Liver (tissue), 9 donors: ENCODE measurements around the gene SLC12A6. TPM values are rescaled to one million over a fixed set of nuclear protein-coding genes. Genes with fewer than 3 reads are reported as not detected.
"Not testable (repeated sequence)": the region's sequence is repeated elsewhere in the genome, so short reads cannot be mapped to it uniquely, and the experiment has no call there.

Experiments
- DNase-seq: peaks from one replicate; pipeline ENCODE4 v3.0.0-alpha.2; 2017; ENCODE audit warnings: low spot score
- H3K27ac ChIP-seq, 2 donors: one replicate each; pipeline ENCODE4 v1.7.0; 2013; ENCODE audit warnings: inconsistent platforms in 2 of 2, low read length in 2 of 2, control low read depth in 1 of 2, low read depth in 1 of 2, mild to moderate bottlenecking in 1 of 2
- H3K27me3 ChIP-seq, 4 donors: one replicate each; pipeline versions ENCODE4 v1.6.1 to v1.7.0; 2013; ENCODE audit warnings: low read length in 3 of 4, inconsistent platforms in 1 of 4, mild to moderate bottlenecking in 1 of 4, moderate library complexity in 1 of 4; ENCODE audit not compliant: control insufficient read depth in 4 of 4, insufficient read depth in 4 of 4
- H3K36me3 ChIP-seq, 4 donors: one replicate each; pipeline versions ENCODE4 v1.6.1 to v1.7.0; 2013; ENCODE audit warnings: low read length in 3 of 4, mild to moderate bottlenecking in 3 of 4, low read depth in 1 of 4, moderate library complexity in 1 of 4; ENCODE audit not compliant: control insufficient read depth in 4 of 4, insufficient read depth in 3 of 4
- H3K4me1 ChIP-seq, 4 donors: one replicate each; pipeline versions ENCODE4 v1.6.1 to v1.7.0; 2013; ENCODE audit warnings: low read length in 3 of 4, mild to moderate bottlenecking in 3 of 4, moderate library complexity in 1 of 4; ENCODE audit not compliant: control insufficient read depth in 4 of 4, insufficient read depth in 4 of 4
- H3K4me3 ChIP-seq, 3 donors: one replicate each; pipeline versions ENCODE4 v1.6.1 to v1.7.0; 2013; ENCODE audit warnings: low read length in 3 of 3, control low read depth in 1 of 3, low read depth in 1 of 3, mild to moderate bottlenecking in 1 of 3
- H3K9ac ChIP-seq, 2 donors: one replicate each; pipeline ENCODE4 v1.7.0; 2013; ENCODE audit warnings: low read length in 2 of 2, mild to moderate bottlenecking in 2 of 2, moderate library complexity in 2 of 2, control low read depth in 1 of 2, low read depth in 1 of 2
- H3K9me3 ChIP-seq, 4 donors: one replicate each; pipeline versions ENCODE4 v1.6.1 to v1.7.0; 2013; ENCODE audit warnings: low read length in 3 of 4; ENCODE audit not compliant: control insufficient read depth in 4 of 4
- FOXA1 ChIP-seq: IDR thresholded peaks from 2 replicates; pipeline ENCODE4 v1.6.1; 2016; ENCODE audit warnings: antibody characterized with exemption
- FOXA2 ChIP-seq: IDR thresholded peaks from 2 replicates; pipeline ENCODE4 v1.6.1; 2016; ENCODE audit warnings: antibody characterized with exemption
- GABPA ChIP-seq, 2 donors: IDR thresholded peaks in 1 of 2; conservative IDR thresholded peaks in 1 of 2; 2 replicates each; pipeline ENCODE4 v1.6.1; 2016; ENCODE audit warnings: antibody characterized with exemption in 2 of 2, mild to moderate bottlenecking in 1 of 2, moderate library complexity in 1 of 2
- HNF4A ChIP-seq, 2 donors: conservative IDR thresholded peaks; 2 replicates each; pipeline ENCODE4 v1.6.1; 2016; ENCODE audit warnings: antibody characterized with exemption in 2 of 2, mild to moderate bottlenecking in 2 of 2
- HNF4G ChIP-seq: IDR thresholded peaks from 2 replicates; pipeline ENCODE4 v1.6.1; 2016; ENCODE audit warnings: antibody characterized with exemption
- JUND ChIP-seq, 2 donors: IDR thresholded peaks; 2 replicates each; pipeline ENCODE4 v1.6.1; 2016; ENCODE audit warnings: antibody characterized with exemption in 2 of 2
- NR2F2 ChIP-seq: IDR thresholded peaks from 2 replicates; pipeline ENCODE4 v1.6.1; 2016; ENCODE audit warnings: antibody characterized with exemption
- RAD21 ChIP-seq, 2 donors: IDR thresholded peaks; 2 replicates each; pipeline ENCODE4 v1.6.1; 2016; ENCODE audit warnings: antibody characterized with exemption in 2 of 2, mild to moderate bottlenecking in 2 of 2
- SP1 ChIP-seq: IDR thresholded peaks from 2 replicates; pipeline ENCODE4 v1.6.1; 2018; ENCODE audit warnings: antibody characterized with exemption, mild to moderate bottlenecking
- YY1 ChIP-seq: IDR thresholded peaks from 2 replicates; pipeline ENCODE4 v1.6.1; 2016; ENCODE audit warnings: antibody characterized with exemption, mild to moderate bottlenecking
- WGBS: extraction: QIAGEN DNeasy Blood & Tissue Kit; methylation state at CpG from one replicate; pipeline ENCODE4 v1.1.7; 2013; 5-methylcytosine and 5-hydroxymethylcytosine counted together
- polyA plus RNA-seq, 2 donors: library from polyadenylated mRNA; stranded (reverse) in 1 of 2; unstranded in 1 of 2; fragments of 200-250 nt in 1 of 2; fragments of >200 nt in 1 of 2; fragmentation: Nextera tagmentation in 1 of 2; extraction: Ambion mirVana in 1 of 2; gene quantifications; one replicate each; pipeline versions ENCODE4 v1.2.1 to v1.2.3, GENCODE V29; 2013 to 2015
- total RNA-seq, 2 donors: library from RNA; depleted of rRNA; stranded (reverse); fragments of >200 nt; gene quantifications; one replicate each; pipeline ENCODE4 v1.2.3, GENCODE V29; 2014
- TF ChIP-seq, protein P1 (sequence below): IDR thresholded peaks from 2 replicates; pipeline ENCODE4 v1.6.1; 2016; ENCODE audit warnings: antibody characterized with exemption
- TF ChIP-seq, protein P2 (sequence below): fragments of 150-350 bp; IDR thresholded peaks from 2 replicates; pipeline ENCODE4 v1.5.1; 2017; ENCODE audit warnings: improper control_type of control experiment, low read depth, low read length; ENCODE audit not compliant: missing input control
- TF ChIP-seq, protein P3 (sequence below): IDR thresholded peaks from 2 replicates; pipeline ENCODE4 v1.6.1; 2016; ENCODE audit warnings: antibody characterized with exemption
- TF ChIP-seq, protein P4 (sequence below): IDR thresholded peaks from 2 replicates; pipeline ENCODE4 v1.6.1; 2016; ENCODE audit warnings: antibody characterized with exemption, mild to moderate bottlenecking
- donor health status: healthy.
- donor health status: healthy.
- donor health status: healthy.
- donor health status: healthy.
- donor health status: healthy.

Gene SLC12A6
- total and polyA plus RNA-seq, 4 donors = 1.9 to 17.8 (median 7.1) TPM

DNA sequence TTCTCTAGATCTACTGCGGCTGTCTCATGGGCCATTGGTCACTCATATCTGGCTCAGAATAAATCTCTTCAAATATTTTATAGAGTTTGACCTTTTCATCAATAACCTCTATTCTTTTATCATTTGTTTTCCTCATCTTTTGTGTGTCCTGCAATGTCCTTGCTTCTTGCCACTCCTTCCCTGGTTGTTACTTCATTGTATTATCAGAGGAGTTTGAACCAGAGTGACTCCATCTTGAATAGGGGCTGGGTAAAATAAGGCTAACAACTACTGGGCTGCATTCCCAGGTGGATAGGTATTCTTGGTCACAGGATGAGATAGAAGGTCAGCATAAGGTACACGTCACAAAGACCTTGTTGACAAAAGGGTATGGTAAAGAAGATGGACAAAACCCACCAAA lies 39.3 kb upstream of the SLC12A6 start:
- WGBS = 96% methylated on average over 2 of the region's 2 CpGs
- Histone ChIP-seq H3K4me3 (no peak overlapping the region), H3K36me3 (no peaks in the 10 kb centered on the region), H3K27ac (no peak overlapping the region), H3K27me3 (no peaks in the 10 kb centered on the region), H3K9me3 (no peaks in the 10 kb centered on the region), H3K9ac (no peak overlapping the region), H3K4me1 (no peaks in the 10 kb centered on the region)
- DNase-seq = no peak
- TF ChIP-seq HNF4A (conservative IDR thresholded peaks at IDR 0.05) (no peak), FOXA2 (no peak), NR2F2 (no peak), FOXA1 (no peak)
- TF ChIP-seq, protein P1, sequence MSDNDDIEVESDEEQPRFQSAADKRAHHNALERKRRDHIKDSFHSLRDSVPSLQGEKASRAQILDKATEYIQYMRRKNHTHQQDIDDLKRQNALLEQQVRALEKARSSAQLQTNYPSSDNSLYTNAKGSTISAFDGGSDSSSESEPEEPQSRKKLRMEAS = no peak

DNA sequence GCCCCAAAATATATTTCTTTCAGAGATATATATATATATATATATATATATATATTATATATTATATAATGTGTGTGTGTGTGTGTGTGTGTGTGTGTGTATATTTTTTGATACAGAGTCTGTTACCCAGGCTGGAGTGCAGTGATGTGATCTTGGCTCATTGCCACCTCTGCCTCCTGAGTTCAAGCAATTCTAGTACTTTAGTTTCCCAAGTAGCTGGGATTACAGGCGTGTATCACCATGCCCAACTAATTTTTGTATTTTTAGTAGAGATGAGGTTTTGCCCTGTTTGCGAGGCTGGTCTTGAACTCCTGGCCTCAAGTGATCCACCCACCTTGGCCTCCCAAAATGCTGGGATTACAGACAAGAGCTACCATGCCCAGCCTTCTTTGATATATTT lies 38.0 kb upstream of the SLC12A6 start:
- H3K9ac ChIP-seq, H3K4me1 ChIP-seq, H3K4me3 ChIP-seq, H3K27ac ChIP-seq, DNase-seq, H3K9me3 ChIP-seq, H3K36me3 ChIP-seq, H3K27me3 ChIP-seq: not testable (repeated sequence)
- WGBS = 96% methylated on average over 2 of the region's 2 CpGs

DNA sequence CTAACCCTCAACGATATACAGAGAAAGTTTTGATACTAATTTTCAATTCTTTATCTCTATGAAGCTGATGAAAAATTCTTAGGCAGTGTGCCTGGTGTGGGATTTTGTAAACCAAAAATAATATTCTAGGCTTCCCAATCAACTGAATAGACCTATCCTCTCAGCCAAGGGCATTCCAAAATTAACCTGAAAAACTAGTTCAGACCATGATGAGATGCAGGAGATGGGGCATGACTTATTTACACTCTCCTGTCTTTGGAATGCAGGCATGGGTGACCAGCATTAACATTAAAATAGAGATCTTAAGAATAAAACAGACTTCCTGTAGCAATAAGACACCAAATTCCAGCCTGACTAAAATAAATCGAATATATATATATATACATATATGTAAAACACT lies 37.2 kb upstream of the SLC12A6 start:
- Histone ChIP-seq H3K9me3 (no peaks in the 10 kb centered on the region), H3K27me3 (no peaks in the 10 kb centered on the region), H3K4me1 (no peaks in the 10 kb centered on the region), H3K27ac (no peak overlapping the region), H3K4me3 (no peak overlapping the region), H3K36me3 (no peaks in the 10 kb centered on the region), H3K9ac (no peak overlapping the region)
- no peak for DNase-seq
- TF ChIP-seq, protein P2, sequence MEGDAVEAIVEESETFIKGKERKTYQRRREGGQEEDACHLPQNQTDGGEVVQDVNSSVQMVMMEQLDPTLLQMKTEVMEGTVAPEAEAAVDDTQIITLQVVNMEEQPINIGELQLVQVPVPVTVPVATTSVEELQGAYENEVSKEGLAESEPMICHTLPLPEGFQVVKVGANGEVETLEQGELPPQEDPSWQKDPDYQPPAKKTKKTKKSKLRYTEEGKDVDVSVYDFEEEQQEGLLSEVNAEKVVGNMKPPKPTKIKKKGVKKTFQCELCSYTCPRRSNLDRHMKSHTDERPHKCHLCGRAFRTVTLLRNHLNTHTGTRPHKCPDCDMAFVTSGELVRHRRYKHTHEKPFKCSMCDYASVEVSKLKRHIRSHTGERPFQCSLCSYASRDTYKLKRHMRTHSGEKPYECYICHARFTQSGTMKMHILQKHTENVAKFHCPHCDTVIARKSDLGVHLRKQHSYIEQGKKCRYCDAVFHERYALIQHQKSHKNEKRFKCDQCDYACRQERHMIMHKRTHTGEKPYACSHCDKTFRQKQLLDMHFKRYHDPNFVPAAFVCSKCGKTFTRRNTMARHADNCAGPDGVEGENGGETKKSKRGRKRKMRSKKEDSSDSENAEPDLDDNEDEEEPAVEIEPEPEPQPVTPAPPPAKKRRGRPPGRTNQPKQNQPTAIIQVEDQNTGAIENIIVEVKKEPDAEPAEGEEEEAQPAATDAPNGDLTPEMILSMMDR = no peak
- 93% methylated on average over 2 of the region's 2 CpGs for WGBS

DNA sequence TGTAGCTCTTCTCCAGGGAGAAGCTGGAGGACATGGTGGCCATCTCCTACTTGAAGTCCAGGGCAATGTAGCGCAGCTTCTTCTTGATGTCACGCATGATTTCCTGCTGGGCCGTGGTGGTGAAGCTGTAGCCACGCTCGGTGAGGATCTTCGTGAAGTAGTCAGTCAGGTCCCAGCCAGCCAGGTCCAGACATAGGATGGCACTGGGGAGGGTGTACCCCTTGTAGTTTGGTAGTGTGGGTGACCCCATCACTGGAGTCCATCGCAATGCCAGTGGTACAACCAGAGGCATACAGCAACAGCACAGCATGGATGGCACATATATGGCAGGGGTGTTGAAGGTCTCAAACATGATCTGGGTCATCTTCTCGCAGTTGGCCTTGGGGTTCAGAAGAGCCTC lies 36.4 kb upstream of the SLC12A6 start:
- DNase-seq = no peak
- H3K27ac ChIP-seq = no peak overlapping the region
- no peaks in the 10 kb centered on the region for H3K27me3 ChIP-seq
- H3K9me3 ChIP-seq = no peaks in the 10 kb centered on the region
- no peaks in the 10 kb centered on the region for H3K36me3 ChIP-seq
- H3K9ac ChIP-seq = no peak overlapping the region
- H3K4me1 ChIP-seq = no peaks in the 10 kb centered on the region
- 98% methylated on average over 8 of the region's 8 CpGs for WGBS
- H3K4me3 ChIP-seq = no peak overlapping the region
- TF ChIP-seq, protein P2 = no peak
- no peak for TF ChIP-seq GABPA (IDR thresholded peaks at IDR 0.05 in 1 of 2, conservative IDR thresholded peaks at IDR 0.05 in 1 of 2)
- no peak for TF ChIP-seq RAD21 (IDR thresholded peaks at IDR 0.05)
- TF ChIP-seq, protein P3, sequence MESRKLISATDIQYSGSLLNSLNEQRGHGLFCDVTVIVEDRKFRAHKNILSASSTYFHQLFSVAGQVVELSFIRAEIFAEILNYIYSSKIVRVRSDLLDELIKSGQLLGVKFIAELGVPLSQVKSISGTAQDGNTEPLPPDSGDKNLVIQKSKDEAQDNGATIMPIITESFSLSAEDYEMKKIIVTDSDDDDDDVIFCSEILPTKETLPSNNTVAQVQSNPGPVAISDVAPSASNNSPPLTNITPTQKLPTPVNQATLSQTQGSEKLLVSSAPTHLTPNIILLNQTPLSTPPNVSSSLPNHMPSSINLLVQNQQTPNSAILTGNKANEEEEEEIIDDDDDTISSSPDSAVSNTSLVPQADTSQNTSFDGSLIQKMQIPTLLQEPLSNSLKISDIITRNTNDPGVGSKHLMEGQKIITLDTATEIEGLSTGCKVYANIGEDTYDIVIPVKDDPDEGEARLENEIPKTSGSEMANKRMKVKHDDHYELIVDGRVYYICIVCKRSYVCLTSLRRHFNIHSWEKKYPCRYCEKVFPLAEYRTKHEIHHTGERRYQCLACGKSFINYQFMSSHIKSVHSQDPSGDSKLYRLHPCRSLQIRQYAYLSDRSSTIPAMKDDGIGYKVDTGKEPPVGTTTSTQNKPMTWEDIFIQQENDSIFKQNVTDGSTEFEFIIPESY = no peak
- TF ChIP-seq, protein P4, sequence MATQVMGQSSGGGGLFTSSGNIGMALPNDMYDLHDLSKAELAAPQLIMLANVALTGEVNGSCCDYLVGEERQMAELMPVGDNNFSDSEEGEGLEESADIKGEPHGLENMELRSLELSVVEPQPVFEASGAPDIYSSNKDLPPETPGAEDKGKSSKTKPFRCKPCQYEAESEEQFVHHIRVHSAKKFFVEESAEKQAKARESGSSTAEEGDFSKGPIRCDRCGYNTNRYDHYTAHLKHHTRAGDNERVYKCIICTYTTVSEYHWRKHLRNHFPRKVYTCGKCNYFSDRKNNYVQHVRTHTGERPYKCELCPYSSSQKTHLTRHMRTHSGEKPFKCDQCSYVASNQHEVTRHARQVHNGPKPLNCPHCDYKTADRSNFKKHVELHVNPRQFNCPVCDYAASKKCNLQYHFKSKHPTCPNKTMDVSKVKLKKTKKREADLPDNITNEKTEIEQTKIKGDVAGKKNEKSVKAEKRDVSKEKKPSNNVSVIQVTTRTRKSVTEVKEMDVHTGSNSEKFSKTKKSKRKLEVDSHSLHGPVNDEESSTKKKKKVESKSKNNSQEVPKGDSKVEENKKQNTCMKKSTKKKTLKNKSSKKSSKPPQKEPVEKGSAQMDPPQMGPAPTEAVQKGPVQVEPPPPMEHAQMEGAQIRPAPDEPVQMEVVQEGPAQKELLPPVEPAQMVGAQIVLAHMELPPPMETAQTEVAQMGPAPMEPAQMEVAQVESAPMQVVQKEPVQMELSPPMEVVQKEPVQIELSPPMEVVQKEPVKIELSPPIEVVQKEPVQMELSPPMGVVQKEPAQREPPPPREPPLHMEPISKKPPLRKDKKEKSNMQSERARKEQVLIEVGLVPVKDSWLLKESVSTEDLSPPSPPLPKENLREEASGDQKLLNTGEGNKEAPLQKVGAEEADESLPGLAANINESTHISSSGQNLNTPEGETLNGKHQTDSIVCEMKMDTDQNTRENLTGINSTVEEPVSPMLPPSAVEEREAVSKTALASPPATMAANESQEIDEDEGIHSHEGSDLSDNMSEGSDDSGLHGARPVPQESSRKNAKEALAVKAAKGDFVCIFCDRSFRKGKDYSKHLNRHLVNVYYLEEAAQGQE = no peak
- no peak for TF ChIP-seq YY1
- TF ChIP-seq NR2F2 = no peak
- TF ChIP-seq FOXA1 = no peak
- no peak for TF ChIP-seq HNF4A (conservative IDR thresholded peaks at IDR 0.05)
- TF ChIP-seq FOXA2 = no peak
- TF ChIP-seq HNF4G = no peak
- TF ChIP-seq JUND (IDR thresholded peaks at IDR 0.05) = no peak
- no peak for TF ChIP-seq SP1
